SW 1271 (cell line): ENCODE measurements around the gene UPK1B.
"Not testable (repeated sequence)": the region's sequence is repeated elsewhere in the genome, so short reads cannot be mapped to it uniquely, and the experiment has no call there.

Experiments used
- DNase-seq, 2 experiments: peaks; one replicate each; lab custom pipeline; 2025; lab: John Stamatoyannopoulos, UW

UPK1B gene

GRCh38 chr3:119173325-119173724, at the start of gene UPK1B:
TSS of gene UPK1B (plus strand) at chr3:119173598. CDS start at chr3:119186742, 13,144 bp downstream.
- no peak for DNase-seq

- no peak for DNase-seq
Observed at GRCh38 chr3:119125342-119125741, 48.1 kb upstream of the UPK1B start.

GRCh38 chr3:119125742-119126504, 47.5 kb upstream of the UPK1B start:
- no peak for DNase-seq

- DNase-seq = not testable (repeated sequence)
Observed at GRCh38 chr3:119130291-119130690, 43.1 kb upstream of the UPK1B start.

- DNase-seq = not testable (repeated sequence)
Observed at GRCh38 chr3:119132291-119132690, 41.1 kb upstream of the UPK1B start.

GRCh38 chr3:119139360-119139759, 34.0 kb upstream of the UPK1B start:
- DNase-seq = not testable (repeated sequence)

- no peak for DNase-seq
Observed at GRCh38 chr3:119140466-119140865, 32.9 kb upstream of the UPK1B start.

- DNase-seq = no peak
Observed at GRCh38 chr3:119145128-119145499, 28.3 kb upstream of the UPK1B start.

GRCh38 chr3:119145500-119146167, 27.8 kb upstream of the UPK1B start, which contains the start of gene TEX55:
TSS of gene TEX55 (plus strand) at chr3:119146165. CDS start at chr3:119146190, 25 bp downstream.
- peak in 1 of 2 experiments; percentile 32 for DNase-seq

- no peak for DNase-seq
Observed at GRCh38 chr3:119146578-119147375, 26.6 kb upstream of the UPK1B start.

GRCh38 chr3:119147494-119147893, 25.9 kb upstream of the UPK1B start:
- no peak for DNase-seq

GRCh38 chr3:119148493-119149180, 24.8 kb upstream of the UPK1B start:
- DNase-seq = no peak

GRCh38 chr3:119149484-119149883, 23.9 kb upstream of the UPK1B start:
- no peak for DNase-seq

- no peak for DNase-seq
Observed at GRCh38 chr3:119156868-119157267, 16.5 kb upstream of the UPK1B start.

- DNase-seq = no peak
Observed at GRCh38 chr3:119157971-119158370, 15.4 kb upstream of the UPK1B start.

GRCh38 chr3:119160361-119160760, 13.0 kb upstream of the UPK1B start:
- DNase-seq = no peak

- DNase-seq = no peak
Observed at GRCh38 chr3:119160815-119161214, 12.6 kb upstream of the UPK1B start.

- no peak for DNase-seq
Observed at GRCh38 chr3:119161240-119161639, 12.2 kb upstream of the UPK1B start.

- not testable (repeated sequence) for DNase-seq
Observed at GRCh38 chr3:119164745-119165144, 8.7 kb upstream of the UPK1B start.

GRCh38 chr3:119170821-119171220, 2.6 kb upstream of the UPK1B start:
- DNase-seq = no peak

GRCh38 chr3:119175872-119176756, 2.7 kb downstream of the UPK1B start:
- no peak for DNase-seq
